SU-DHL-6 (cell line): ENCODE results near the gene RIC8B.

Source experiments
- H2AFZ ChIP-seq: fragments of 200-600 bp; sonication (generic); 2 replicates; pipeline ENCODE4 v1.6.1; 2014; ENCODE audit warnings: low read depth, mild to moderate bottlenecking, moderate library complexity, mixed read lengths, antibody characterized with exemption, low read length; ENCODE audit not compliant: severe bottlenecking
- H3F3A ChIP-seq: fragments of 200-600 bp; shearing (Covaris generic); 2 replicates; pipeline ENCODE4 v1.6.0; 2016; ENCODE audit warnings: antibody characterized with exemption, mild to moderate bottlenecking; ENCODE audit not compliant: insufficient read depth
- H3K27ac ChIP-seq: fragments of 200-600 bp; sonication (generic); 2 replicates; pipeline ENCODE4 v1.5.1; 2016; ENCODE audit warnings: low read depth, mild to moderate bottlenecking, low read length, moderate library complexity, mixed read lengths
- H3K27me3 ChIP-seq: fragments of 200-600 bp; sonication (generic), shearing (Covaris generic); 2 replicates; pipeline ENCODE4 v1.6.0; 2014; ENCODE audit warnings: mild to moderate bottlenecking, low read length
- H3K36me3 ChIP-seq: fragments of 200-600 bp; sonication (generic); 2 replicates; pipeline ENCODE4 v1.6.1; 2014; ENCODE audit warnings: mild to moderate bottlenecking, low read length, mixed read lengths
- H3K4me2 ChIP-seq: fragments of 300-600, 200-600 bp; shearing (Covaris generic), sonication (generic); 2 replicates; pipeline ENCODE4 v1.6.0; 2014; ENCODE audit warnings: low read length, low read depth, mild to moderate bottlenecking; ENCODE audit not compliant: poor library complexity, severe bottlenecking
- H3K4me3 ChIP-seq: fragments of 200-600 bp; sonication (generic); 2 replicates; pipeline ENCODE4 v1.5.1; 2014; ENCODE audit warnings: antibody characterized with exemption, low read length, mild to moderate bottlenecking, mixed read lengths; ENCODE audit not compliant: insufficient read depth, poor library complexity, severe bottlenecking
- H3K79me2 ChIP-seq: fragments of 200-600 bp; sonication (generic); 2 replicates; pipeline ENCODE4 v1.6.1; 2014; ENCODE audit warnings: mild to moderate bottlenecking, low read length, moderate library complexity; ENCODE audit not compliant: insufficient read depth
- H3K9ac ChIP-seq: fragments of 200-600 bp; sonication (generic); 2 replicates; pipeline ENCODE4 v1.7.0; 2014; ENCODE audit warnings: mild to moderate bottlenecking, low read length
- H3K9me2 ChIP-seq: fragments of 200-600 bp; sonication (generic); replicated peaks from 2 replicates; pipeline ENCODE4 v1.6.1; 2014; ENCODE audit warnings: low read length; ENCODE audit not compliant: insufficient read depth
- H3K9me3 ChIP-seq: fragments of 200-600 bp; sonication (generic); 2 replicates; pipeline ENCODE4 v1.6.1; 2014; ENCODE audit warnings: low read length, mixed read lengths; ENCODE audit not compliant: insufficient read depth
- H4K20me1 ChIP-seq: fragments of 200-600 bp; sonication (generic); 2 replicates; pipeline ENCODE4 v1.6.1; 2014; ENCODE audit warnings: low read depth, mild to moderate bottlenecking, antibody characterized with exemption, low read length, moderate library complexity, mixed read lengths
- EZH2phosphoT487 ChIP-seq: fragments of 200-600 bp; sonication (generic), shearing (Covaris generic); conservative IDR thresholded peaks from 2 replicates; pipeline ENCODE4 v1.6.1; 2018; ENCODE audit warnings: mild to moderate bottlenecking, antibody characterized with exemption, low read length, moderate library complexity, mixed read lengths
- TF ChIP-seq, protein P1 (sequence below): fragments of 200-600 bp; sonication (generic); IDR thresholded peaks from one replicate; pipeline ENCODE4 v1.5.1; 2017; ENCODE audit warnings: antibody characterized with exemption, mild to moderate bottlenecking, low read length, moderate library complexity; ENCODE audit not compliant: insufficient read depth, poor library complexity, severe bottlenecking

RIC8B gene

DNA sequence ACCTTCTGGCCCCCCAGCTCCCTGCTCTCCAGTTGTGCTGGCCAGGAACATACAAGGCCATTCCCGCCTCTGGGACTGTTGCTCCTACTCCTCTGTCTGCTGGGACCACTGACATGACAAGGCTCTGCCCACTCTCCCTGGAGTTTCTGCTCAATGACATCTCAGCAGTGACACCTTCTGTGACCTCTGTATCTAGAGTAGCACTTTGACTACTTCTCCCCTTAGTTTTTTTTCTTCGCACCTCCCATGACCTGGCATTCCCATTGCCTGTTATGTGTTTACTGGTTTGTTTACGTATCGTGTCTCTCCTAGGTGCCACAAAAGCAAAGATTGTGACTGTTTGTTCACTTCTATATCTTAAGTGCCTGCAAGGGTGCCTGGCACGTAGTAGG lies 141.1 kb downstream of the RIC8B start:
- H3K9ac ChIP-seq = no peak overlapping the region

DNA sequence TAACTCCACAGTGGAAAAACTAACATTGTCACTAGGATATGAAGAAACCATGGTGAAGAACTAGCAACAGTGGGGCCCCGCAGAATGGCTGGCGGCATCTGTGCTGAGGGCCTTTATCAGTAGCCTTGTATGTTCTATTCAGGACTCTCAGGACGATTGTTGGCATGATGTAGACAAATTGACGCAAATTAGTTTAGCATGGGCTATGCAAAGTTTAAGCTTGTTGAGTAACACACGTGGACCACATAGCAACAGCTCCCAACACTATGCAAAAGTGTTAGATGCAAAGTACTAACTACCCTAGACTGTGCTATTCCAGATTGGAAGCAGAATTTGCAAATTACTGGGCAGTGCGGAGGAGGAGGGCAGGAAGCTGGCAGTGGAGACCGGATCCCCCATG lies 143.0 kb downstream of the RIC8B start:
- no peaks in the 10 kb centered on the region for H3K9me2 ChIP-seq
- no peaks in the 10 kb centered on the region for H3K36me3 ChIP-seq
- no peak overlapping the region for H3K27ac ChIP-seq
- H3K9me3 ChIP-seq = no peaks in the 10 kb centered on the region
- TF ChIP-seq EZH2phosphoT487 = no peak
- TF ChIP-seq, protein P1, sequence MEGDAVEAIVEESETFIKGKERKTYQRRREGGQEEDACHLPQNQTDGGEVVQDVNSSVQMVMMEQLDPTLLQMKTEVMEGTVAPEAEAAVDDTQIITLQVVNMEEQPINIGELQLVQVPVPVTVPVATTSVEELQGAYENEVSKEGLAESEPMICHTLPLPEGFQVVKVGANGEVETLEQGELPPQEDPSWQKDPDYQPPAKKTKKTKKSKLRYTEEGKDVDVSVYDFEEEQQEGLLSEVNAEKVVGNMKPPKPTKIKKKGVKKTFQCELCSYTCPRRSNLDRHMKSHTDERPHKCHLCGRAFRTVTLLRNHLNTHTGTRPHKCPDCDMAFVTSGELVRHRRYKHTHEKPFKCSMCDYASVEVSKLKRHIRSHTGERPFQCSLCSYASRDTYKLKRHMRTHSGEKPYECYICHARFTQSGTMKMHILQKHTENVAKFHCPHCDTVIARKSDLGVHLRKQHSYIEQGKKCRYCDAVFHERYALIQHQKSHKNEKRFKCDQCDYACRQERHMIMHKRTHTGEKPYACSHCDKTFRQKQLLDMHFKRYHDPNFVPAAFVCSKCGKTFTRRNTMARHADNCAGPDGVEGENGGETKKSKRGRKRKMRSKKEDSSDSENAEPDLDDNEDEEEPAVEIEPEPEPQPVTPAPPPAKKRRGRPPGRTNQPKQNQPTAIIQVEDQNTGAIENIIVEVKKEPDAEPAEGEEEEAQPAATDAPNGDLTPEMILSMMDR = no peak
- H3K4me2 ChIP-seq = no peak overlapping the region
- no peaks in the 10 kb centered on the region for H3K79me2 ChIP-seq
- H3K9ac ChIP-seq = no peak overlapping the region
- H3F3A ChIP-seq = no peaks in the 10 kb centered on the region
- H3K4me3 ChIP-seq = no peak overlapping the region
- no peaks in the 10 kb centered on the region; the same call in 1 of the 2 replicates for H4K20me1 ChIP-seq
- no peak overlapping the region for H2AFZ ChIP-seq
- no peaks in the 10 kb centered on the region for H3K27me3 ChIP-seq

More for the DNA sequence above, 141.1 kb downstream of the RIC8B start:
- H2AFZ ChIP-seq = no peak overlapping the region
- no peaks in the 10 kb centered on the region for H3K36me3 ChIP-seq
- H3K4me2 ChIP-seq = no peak overlapping the region
- no peaks in the 10 kb centered on the region for H3F3A ChIP-seq
- no peaks in the 10 kb centered on the region for H3K27me3 ChIP-seq
- H3K9me2 ChIP-seq = no peaks in the 10 kb centered on the region
- no peaks in the 10 kb centered on the region for H3K79me2 ChIP-seq
- H4K20me1 ChIP-seq = no peaks in the 10 kb centered on the region; the same call in 1 of the 2 replicates
- H3K4me3 ChIP-seq = no peak overlapping the region
- no peaks in the 10 kb centered on the region for H3K9me3 ChIP-seq
- TF ChIP-seq, protein P1 = no peak
- TF ChIP-seq EZH2phosphoT487 = no peak
- H3K27ac ChIP-seq = no peak overlapping the region

DNA sequence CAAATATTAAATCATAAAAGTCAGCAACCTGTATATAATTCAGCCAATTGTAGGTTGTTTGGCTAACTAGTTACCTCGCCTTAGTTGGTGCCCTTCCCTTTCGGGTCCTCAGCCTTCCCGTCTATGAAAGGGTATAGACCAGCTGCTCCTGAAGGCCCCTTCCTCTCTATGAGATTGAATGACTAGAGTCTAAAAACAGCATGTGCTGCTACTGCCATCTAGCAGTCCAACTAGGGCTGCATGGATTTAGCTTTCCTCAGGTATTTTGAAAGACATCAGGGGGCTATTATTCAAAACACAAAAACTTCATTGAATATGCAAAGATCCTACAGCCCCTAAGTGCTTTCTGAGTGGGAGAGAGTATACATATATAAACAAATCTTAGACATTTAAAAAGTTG lies 144.3 kb downstream of the RIC8B start:
- Histone ChIP-seq H4K20me1 (no peaks in the 10 kb centered on the region; the same call in 1 of the 2 replicates), H2AFZ (no peak overlapping the region), H3K36me3 (no peaks in the 10 kb centered on the region), H3F3A (no peaks in the 10 kb centered on the region), H3K27me3 (no peaks in the 10 kb centered on the region), H3K4me3 (no peak overlapping the region), H3K79me2 (no peaks in the 10 kb centered on the region), H3K27ac (no peak overlapping the region), H3K9ac (no peak overlapping the region), H3K9me2 (no peaks in the 10 kb centered on the region), H3K9me3 (no peaks in the 10 kb centered on the region), H3K4me2 (no peak overlapping the region)
- TF ChIP-seq, protein P1 = peak; percentile 38
- TF ChIP-seq EZH2phosphoT487 = no peak
